Measurements from ENCODE around the gene KDM2A.

- TF ChIP-seq, protein P1, sequence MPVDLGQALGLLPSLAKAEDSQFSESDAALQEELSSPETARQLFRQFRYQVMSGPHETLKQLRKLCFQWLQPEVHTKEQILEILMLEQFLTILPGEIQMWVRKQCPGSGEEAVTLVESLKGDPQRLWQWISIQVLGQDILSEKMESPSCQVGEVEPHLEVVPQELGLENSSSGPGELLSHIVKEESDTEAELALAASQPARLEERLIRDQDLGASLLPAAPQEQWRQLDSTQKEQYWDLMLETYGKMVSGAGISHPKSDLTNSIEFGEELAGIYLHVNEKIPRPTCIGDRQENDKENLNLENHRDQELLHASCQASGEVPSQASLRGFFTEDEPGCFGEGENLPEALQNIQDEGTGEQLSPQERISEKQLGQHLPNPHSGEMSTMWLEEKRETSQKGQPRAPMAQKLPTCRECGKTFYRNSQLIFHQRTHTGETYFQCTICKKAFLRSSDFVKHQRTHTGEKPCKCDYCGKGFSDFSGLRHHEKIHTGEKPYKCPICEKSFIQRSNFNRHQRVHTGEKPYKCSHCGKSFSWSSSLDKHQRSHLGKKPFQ (tag by site-specific recombination; IDR thresholded peaks at IDR 0.05), result no peak
- TF ChIP-seq HOXA7 (CRISPR knock-in tag; IDR thresholded peaks at IDR 0.05; ENCODE audit: borderline replicate concordance) (no peak), ZNF138 (tag by site-specific recombination; IDR thresholded peaks at IDR 0.05; ENCODE audit: borderline replicate concordance) (no peak), SP3 (tag by site-specific recombination; IDR thresholded peaks at IDR 0.05) (no peak), ATF2 (tag by site-specific recombination; IDR thresholded peaks at IDR 0.05; ENCODE audit: low read depth) (no peak), CTCF (tag by site-specific recombination; IDR thresholded peaks at IDR 0.05) (no peak), ZBTB8A (tag by site-specific recombination; IDR thresholded peaks at IDR 0.05) (no peak), REST (tag by site-specific recombination; IDR thresholded peaks at IDR 0.05) (no peak), YY1 (tag by site-specific recombination; IDR thresholded peaks at IDR 0.05) (no peak), ZNF768 (tag by site-specific recombination; IDR thresholded peaks at IDR 0.05) (no peak), ZNF274 (IDR thresholded peaks at IDR 0.05; ENCODE audit: low read length) (no peak), ZNF274 (tag by site-specific recombination; IDR thresholded peaks at IDR 0.05; ENCODE audit: borderline replicate concordance) (no peak), KLF1 (tag by site-specific recombination; IDR thresholded peaks at IDR 0.05) (no peak)
- TF ChIP-seq, protein P2, sequence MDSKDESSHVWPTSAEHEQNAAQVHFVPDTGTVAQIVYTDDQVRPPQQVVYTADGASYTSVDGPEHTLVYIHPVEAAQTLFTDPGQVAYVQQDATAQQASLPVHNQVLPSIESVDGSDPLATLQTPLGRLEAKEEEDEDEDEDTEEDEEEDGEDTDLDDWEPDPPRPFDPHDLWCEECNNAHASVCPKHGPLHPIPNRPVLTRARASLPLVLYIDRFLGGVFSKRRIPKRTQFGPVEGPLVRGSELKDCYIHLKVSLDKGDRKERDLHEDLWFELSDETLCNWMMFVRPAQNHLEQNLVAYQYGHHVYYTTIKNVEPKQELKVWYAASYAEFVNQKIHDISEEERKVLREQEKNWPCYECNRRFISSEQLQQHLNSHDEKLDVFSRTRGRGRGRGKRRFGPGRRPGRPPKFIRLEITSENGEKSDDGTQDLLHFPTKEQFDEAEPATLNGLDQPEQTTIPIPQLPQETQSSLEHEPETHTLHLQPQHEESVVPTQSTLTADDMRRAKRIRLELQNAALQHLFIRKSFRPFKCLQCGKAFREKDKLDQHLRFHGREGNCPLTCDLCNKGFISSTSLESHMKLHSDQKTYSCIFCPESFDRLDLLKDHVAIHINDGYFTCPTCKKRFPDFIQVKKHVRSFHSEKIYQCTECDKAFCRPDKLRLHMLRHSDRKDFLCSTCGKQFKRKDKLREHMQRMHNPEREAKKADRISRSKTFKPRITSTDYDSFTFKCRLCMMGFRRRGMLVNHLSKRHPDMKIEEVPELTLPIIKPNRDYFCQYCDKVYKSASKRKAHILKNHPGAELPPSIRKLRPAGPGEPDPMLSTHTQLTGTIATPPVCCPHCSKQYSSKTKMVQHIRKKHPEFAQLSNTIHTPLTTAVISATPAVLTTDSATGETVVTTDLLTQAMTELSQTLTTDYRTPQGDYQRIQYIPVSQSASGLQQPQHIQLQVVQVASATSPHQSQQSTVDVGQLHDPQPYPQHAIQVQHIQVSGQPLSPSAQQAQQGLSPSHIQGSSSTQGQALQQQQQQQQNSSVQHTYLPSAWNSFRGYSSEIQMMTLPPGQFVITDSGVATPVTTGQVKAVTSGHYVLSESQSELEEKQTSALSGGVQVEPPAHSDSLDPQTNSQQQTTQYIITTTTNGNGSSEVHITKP (tag by site-specific recombination; IDR thresholded peaks at IDR 0.05), result no peak
These were observed 171.7 kb downstream of the KDM2A start for GRCh38 chr11:67290801-67291200.
